Mesendoderm (in vitro differentiated cells): ENCODE data around the gene KCNG3.

Experiments
- DNase-seq: peaks from one replicate; pipeline ENCODE4 v3.0.0; 2013
- H2AK5ac ChIP-seq: 2 replicates; pipeline ENCODE4 v1.6.1; 2013; ENCODE audit warnings: low read length, inconsistent platforms
- H2BK120ac ChIP-seq: 2 replicates; pipeline ENCODE4 v1.6.1; 2013; ENCODE audit warnings: low read depth, mild to moderate bottlenecking, low read length, moderate library complexity, mixed read lengths
- H2BK15ac ChIP-seq: replicated peaks from 2 replicates; pipeline ENCODE4 v1.6.1; 2013; ENCODE audit warnings: low read depth, mild to moderate bottlenecking, moderate library complexity
- H2BK5ac ChIP-seq: 2 replicates; pipeline ENCODE4 v1.6.1; 2013; ENCODE audit warnings: low read length, inconsistent platforms
- H3K18ac ChIP-seq: 2 replicates; pipeline ENCODE4 v1.6.1; 2013; ENCODE audit warnings: mild to moderate bottlenecking, low read length, mixed read lengths
- H3K23ac ChIP-seq: one replicate; pipeline ENCODE4 v1.6.1; 2013; ENCODE audit warnings: low read length
- H3K27ac ChIP-seq: 2 replicates; pipeline ENCODE4 v1.5.1; 2013; ENCODE audit warnings: low read depth, mild to moderate bottlenecking, inconsistent platforms, low read length, moderate library complexity
- H3K27me3 ChIP-seq: 2 replicates; pipeline ENCODE4 v1.6.1; 2013; ENCODE audit warnings: low read length, control low read depth, mild to moderate bottlenecking, inconsistent platforms; ENCODE audit not compliant: insufficient read depth, poor library complexity
- H3K36me3 ChIP-seq: 2 replicates; pipeline ENCODE4 v1.6.1; 2013; ENCODE audit warnings: low read length, inconsistent platforms; ENCODE audit not compliant: control insufficient read depth, insufficient read depth
- H3K4ac ChIP-seq: one replicate; pipeline ENCODE4 v1.6.1; 2013; ENCODE audit warnings: low read depth, mild to moderate bottlenecking, low read length, moderate library complexity
- H3K4me1 ChIP-seq: 2 replicates; pipeline ENCODE4 v1.6.1; 2013; ENCODE audit warnings: low read depth, low read length, inconsistent platforms; ENCODE audit not compliant: control insufficient read depth
- H3K4me2 ChIP-seq: 2 replicates; pipeline ENCODE4 v1.6.1; 2013; ENCODE audit warnings: low read length
- H3K4me3 ChIP-seq: 2 replicates; pipeline ENCODE4 v1.5.1; 2013; ENCODE audit warnings: mild to moderate bottlenecking, low read length
- H3K56ac ChIP-seq: one replicate; pipeline ENCODE4 v1.6.1; 2013; ENCODE audit warnings: low read length
- H3K79me1 ChIP-seq: 2 replicates; pipeline ENCODE4 v1.6.1; 2013; ENCODE audit warnings: low read length, inconsistent platforms
- H3K79me2 ChIP-seq: 2 replicates; pipeline ENCODE4 v1.6.1; 2013; ENCODE audit warnings: mild to moderate bottlenecking, low read length; ENCODE audit not compliant: control insufficient read depth, insufficient read depth
- H3K9ac ChIP-seq: 2 replicates; pipeline ENCODE4 v1.6.1; 2013; ENCODE audit warnings: low read length, inconsistent platforms
- H4K5ac ChIP-seq: one replicate; pipeline ENCODE4 v1.6.1; 2013; ENCODE audit warnings: low read length
- H4K8ac ChIP-seq: one replicate; pipeline ENCODE4 v1.6.1; 2013; ENCODE audit warnings: low read depth, mild to moderate bottlenecking, control low read depth, low read length, moderate library complexity
- WGBS: extraction: QIAGEN DNeasy Blood & Tissue Kit; methylation state at CpG from one replicate; pipeline ENCODE4 v1.1.7; 2013; ENCODE audit warnings: low lambda C conversion rate, missing lambda C conversion rate; ENCODE audit not compliant: insufficient coverage; ENCODE audit errors: extremely low coverage; 5-methylcytosine and 5-hydroxymethylcytosine counted together

KCNG3 gene

DNA sequence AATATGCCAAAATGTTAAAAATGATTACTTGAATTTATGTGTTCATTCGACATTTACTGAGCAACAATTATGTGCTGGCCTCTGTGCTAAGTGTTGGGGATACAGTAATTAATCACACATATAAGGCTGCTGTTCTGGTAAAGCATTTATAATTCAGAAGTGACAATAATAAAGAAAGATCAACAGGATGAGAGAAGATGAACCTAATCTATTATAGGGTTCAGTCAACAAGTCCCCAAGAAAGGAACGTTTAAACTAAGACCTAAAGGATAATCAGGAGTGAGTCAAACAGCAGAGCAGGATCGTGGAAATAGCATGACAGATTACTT, 72.7 kb downstream of the KCNG3 start:
- Histone ChIP-seq H2AK5ac (no peak overlapping the region), H3K23ac (no peak overlapping the region), H3K79me2 (no peaks in the 10 kb centered on the region), H3K56ac (no peak overlapping the region), H3K27me3 (no peaks in the 10 kb centered on the region), H4K8ac (no peak overlapping the region), H3K4ac (no peak overlapping the region), H2BK15ac (no peak overlapping the region), H3K36me3 (no peaks in the 10 kb centered on the region), H3K4me3 (no peak overlapping the region), H3K18ac (no peak overlapping the region), H3K9ac (no peak overlapping the region), H4K5ac (no peak overlapping the region), H3K4me2 (no peak overlapping the region), H2BK120ac (no peak overlapping the region), H3K4me1 (no peaks in the 10 kb centered on the region), H3K79me1 (peaks cover 1% of the 10 kb centered on the region), H3K27ac (no peak overlapping the region), H2BK5ac (no peak overlapping the region)
- WGBS: no CpG with 5 or more reads among the region's 3 CpGs
- no peak for DNase-seq

DNA sequence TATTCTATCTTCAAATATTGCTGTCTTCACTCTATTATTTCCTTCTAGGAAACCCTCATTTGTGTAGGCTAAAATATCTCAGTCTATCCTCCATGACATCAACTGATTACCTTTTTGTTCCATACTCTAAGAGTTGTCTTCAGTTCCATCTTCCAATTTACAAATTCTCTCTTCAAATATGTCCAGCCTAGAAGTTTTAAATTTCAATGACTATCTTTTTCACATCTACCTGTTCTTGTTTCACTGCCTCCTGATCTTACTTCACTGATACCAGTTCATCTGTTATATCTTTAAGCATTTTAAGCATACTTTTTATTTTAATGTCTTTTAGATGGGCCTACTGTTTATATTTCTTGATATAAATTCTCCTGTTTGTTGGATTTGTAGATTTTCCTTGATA, 79.1 kb downstream of the KCNG3 start:
- H4K5ac ChIP-seq: no peak overlapping the region
- no peak overlapping the region for H3K4me2 ChIP-seq
- H4K8ac ChIP-seq: no peak overlapping the region
- no peaks in the 10 kb centered on the region for H3K27me3 ChIP-seq
- H3K56ac ChIP-seq: no peak overlapping the region
- no peak overlapping the region for H3K23ac ChIP-seq
- no peak overlapping the region for H2BK5ac ChIP-seq
- no peaks in the 10 kb centered on the region for H3K4me1 ChIP-seq
- DNase-seq: no peak
- H2BK120ac ChIP-seq: no peak overlapping the region
- no peak overlapping the region for H3K27ac ChIP-seq
- no peak overlapping the region for H3K9ac ChIP-seq
- no peaks in the 10 kb centered on the region for H3K79me2 ChIP-seq
- H2BK15ac ChIP-seq: no peak overlapping the region
- no peak overlapping the region for H3K4ac ChIP-seq
- no peak overlapping the region for H3K4me3 ChIP-seq
- no peak overlapping the region for H2AK5ac ChIP-seq
- no peak overlapping the region for H3K18ac ChIP-seq
- H3K79me1 ChIP-seq: no peaks in the 10 kb centered on the region
- H3K36me3 ChIP-seq: no peaks in the 10 kb centered on the region

DNA sequence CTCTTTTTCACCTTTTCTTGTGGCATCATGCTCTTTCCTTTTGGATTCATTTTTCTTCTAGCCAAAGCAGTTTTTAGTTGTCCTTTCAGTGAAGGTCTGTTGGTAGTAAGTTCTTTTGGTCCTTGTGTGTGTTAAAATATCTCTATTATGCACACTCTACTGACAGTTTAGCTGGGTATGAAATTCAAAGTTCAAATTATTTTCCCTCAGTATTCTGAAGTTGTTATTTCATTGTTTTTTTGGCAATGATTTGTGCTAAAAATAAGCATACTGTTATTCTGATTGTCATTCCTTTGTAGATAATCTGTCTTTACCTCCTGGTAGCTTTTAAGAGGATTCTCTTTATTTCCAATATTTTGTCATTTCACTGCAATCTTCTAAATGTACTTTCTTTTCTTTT, 79.6 kb downstream of the KCNG3 start:
- Histone ChIP-seq H3K56ac (no peak overlapping the region), H2BK120ac (no peak overlapping the region), H3K79me1 (no peaks in the 10 kb centered on the region), H3K4ac (no peak overlapping the region), H3K23ac (no peak overlapping the region), H2BK5ac (no peak overlapping the region), H4K8ac (no peak overlapping the region), H3K4me3 (no peak overlapping the region), H3K4me2 (no peak overlapping the region), H3K4me1 (no peaks in the 10 kb centered on the region), H3K9ac (no peak overlapping the region), H3K79me2 (no peaks in the 10 kb centered on the region), H2AK5ac (no peak overlapping the region), H3K18ac (no peak overlapping the region), H4K5ac (no peak overlapping the region), H3K36me3 (no peaks in the 10 kb centered on the region), H3K27me3 (no peaks in the 10 kb centered on the region), H3K27ac (no peak overlapping the region), H2BK15ac (no peak overlapping the region)
- no peak for DNase-seq

DNA sequence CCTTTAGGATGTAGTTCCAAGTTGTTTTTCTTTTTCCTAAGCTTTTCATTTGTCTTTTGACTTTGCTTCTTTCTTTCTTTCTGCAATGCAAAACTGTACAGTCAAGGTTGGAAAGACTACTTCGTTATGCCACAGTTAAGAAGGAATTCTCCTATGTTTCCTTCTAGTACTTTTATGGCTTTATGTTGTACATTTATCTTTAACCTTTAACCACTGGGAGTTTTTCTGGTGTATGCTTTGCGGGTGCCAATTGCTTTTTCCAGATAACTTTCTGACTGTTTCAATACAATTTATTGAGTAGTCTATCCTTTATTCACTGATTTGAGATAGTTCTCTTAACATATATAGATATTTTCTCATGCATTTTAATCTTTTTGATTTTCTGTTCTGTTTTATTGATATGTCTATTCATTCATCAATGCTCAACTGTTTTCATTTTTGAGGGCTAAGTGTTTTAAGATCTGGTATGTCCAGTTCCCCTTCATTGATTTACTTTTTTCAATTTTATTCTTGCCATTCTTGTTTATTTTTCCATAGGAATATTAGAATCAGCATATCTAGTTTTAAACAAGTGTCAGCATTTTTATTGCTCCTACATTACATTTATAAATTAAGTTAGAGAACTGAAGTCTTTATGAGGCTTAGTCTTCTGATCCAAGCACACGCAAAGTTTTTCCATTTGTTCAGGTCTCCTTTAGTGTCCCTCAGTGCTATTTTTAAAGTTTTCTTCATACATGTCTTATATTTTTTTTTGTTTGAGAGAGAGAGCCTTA, 82.9 kb downstream of the KCNG3 start:
- Histone ChIP-seq H3K4me2 (no peak overlapping the region), H2AK5ac (no peak overlapping the region), H3K79me1 (no peaks in the 10 kb centered on the region), H3K36me3 (no peaks in the 10 kb centered on the region), H3K56ac (no peak overlapping the region), H2BK15ac (no peak overlapping the region), H4K5ac (no peak overlapping the region), H3K4ac (no peak overlapping the region), H3K4me3 (no peak overlapping the region), H4K8ac (no peak overlapping the region), H2BK5ac (no peak overlapping the region), H2BK120ac (no peak overlapping the region), H3K27me3 (no peaks in the 10 kb centered on the region), H3K79me2 (no peaks in the 10 kb centered on the region), H3K4me1 (no peaks in the 10 kb centered on the region), H3K23ac (no peak overlapping the region), H3K27ac (no peak overlapping the region), H3K9ac (no peak overlapping the region), H3K18ac (no peak overlapping the region)
- WGBS: no CpG with 5 or more reads among the region's 3 CpGs
- DNase-seq: no peak

DNA sequence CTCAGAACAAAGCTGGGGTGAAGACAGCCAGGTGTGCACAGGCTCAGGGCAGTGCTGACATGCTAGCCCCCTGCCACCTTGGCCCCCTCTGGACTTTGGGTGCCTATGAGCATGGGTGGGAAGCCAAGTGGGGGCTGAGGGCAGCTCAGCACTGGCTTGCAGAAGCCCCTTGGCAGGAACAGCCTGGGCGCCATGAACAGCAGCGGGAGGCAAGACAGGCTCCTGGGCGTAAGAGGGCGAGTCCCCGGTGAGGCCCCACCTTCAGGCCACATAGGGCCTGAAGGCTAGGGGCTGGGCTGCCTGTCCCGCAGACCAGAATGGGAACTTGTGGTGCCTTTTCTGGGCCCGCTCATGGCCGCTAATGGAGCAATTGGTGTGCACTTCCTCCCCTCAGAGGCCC, 85.8 kb downstream of the KCNG3 start:
- Histone ChIP-seq H4K5ac (no peak overlapping the region), H3K27ac (no peak overlapping the region)

DNA sequence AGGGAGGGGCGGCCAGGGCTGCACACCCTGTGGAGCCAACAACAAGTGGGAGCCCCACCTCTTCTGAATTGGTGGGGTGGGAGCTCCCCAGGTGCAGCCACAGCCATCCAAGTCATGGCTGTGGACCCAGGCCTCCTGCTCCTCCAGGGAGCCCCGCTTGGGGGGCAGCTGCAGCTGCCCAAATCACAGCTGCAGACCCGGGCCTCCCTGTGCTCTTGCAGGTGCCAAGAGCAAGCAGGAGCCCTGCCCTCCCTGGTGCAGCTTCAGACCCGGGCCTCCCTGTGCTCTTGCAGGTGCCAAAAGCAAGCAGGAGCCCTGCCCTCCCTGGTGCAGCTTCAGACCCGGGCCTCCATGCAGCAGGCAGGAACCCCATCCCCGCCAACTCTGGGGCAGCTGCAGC, 86.3 kb downstream of the KCNG3 start:
- H3K79me2 ChIP-seq: no peaks in the 10 kb centered on the region
- no peaks in the 10 kb centered on the region for H3K4me1 ChIP-seq
- no peak overlapping the region for H4K8ac ChIP-seq
- no peak overlapping the region for H2BK15ac ChIP-seq
- no peak overlapping the region for H3K27ac ChIP-seq
- no peak for DNase-seq
- H3K4me3 ChIP-seq: no peak overlapping the region
- H2AK5ac ChIP-seq: no peak overlapping the region
- H3K56ac ChIP-seq: no peak overlapping the region
- H3K36me3 ChIP-seq: no peaks in the 10 kb centered on the region
- H3K79me1 ChIP-seq: no peaks in the 10 kb centered on the region
- no peak overlapping the region for H2BK120ac ChIP-seq
- no peak overlapping the region for H3K23ac ChIP-seq
- WGBS: no CpG with 5 or more reads among the region's 6 CpGs
- H2BK5ac ChIP-seq: no peak overlapping the region
- no peaks in the 10 kb centered on the region for H3K27me3 ChIP-seq
- no peak overlapping the region for H3K4me2 ChIP-seq
- H4K5ac ChIP-seq: no peak overlapping the region
- H3K4ac ChIP-seq: no peak overlapping the region
- no peak overlapping the region for H3K9ac ChIP-seq
- no peak overlapping the region for H3K18ac ChIP-seq

More for the DNA sequence above, 85.8 kb downstream of the KCNG3 start:
- H3K4ac ChIP-seq: no peak overlapping the region
- H3K4me2 ChIP-seq: no peak overlapping the region
- H2BK120ac ChIP-seq: no peak overlapping the region
- no peak overlapping the region for H3K18ac ChIP-seq
- H2BK5ac ChIP-seq: no peak overlapping the region
- H3K9ac ChIP-seq: no peak overlapping the region
- H3K56ac ChIP-seq: no peak overlapping the region
- H2AK5ac ChIP-seq: no peak overlapping the region
- H3K36me3 ChIP-seq: no peaks in the 10 kb centered on the region
- H3K4me1 ChIP-seq: no peaks in the 10 kb centered on the region
- no peaks in the 10 kb centered on the region for H3K27me3 ChIP-seq
- H2BK15ac ChIP-seq: no peak overlapping the region
- no CpG with 5 or more reads among the region's 8 CpGs for WGBS
- H3K4me3 ChIP-seq: no peak overlapping the region
- DNase-seq: no peak
- no peaks in the 10 kb centered on the region for H3K79me2 ChIP-seq
- no peak overlapping the region for H3K23ac ChIP-seq
- no peaks in the 10 kb centered on the region for H3K79me1 ChIP-seq
- no peak overlapping the region for H4K8ac ChIP-seq
